ENCODE results near the gene CCDC85C.

Gene CCDC85C

GRCh38 chr14:99452968-99453367, 151.0 kb downstream of the CCDC85C start:
- DNase-seq (ENCODE audit: low read depth in 2 of 3, low spot score in 1 of 3), result no peak

GRCh38 chr14:99451234-99451633, 152.8 kb downstream of the CCDC85C start:
- DNase-seq (ENCODE audit: low read depth in 2 of 3, low spot score in 1 of 3), result no peak

GRCh38 chr14:99450266-99450665, 153.7 kb downstream of the CCDC85C start:
- DNase-seq (ENCODE audit: low read depth in 2 of 3, low spot score in 1 of 3), result no peak

Measured in stimulated activated CD4-positive, alpha-beta T cell treated with anti-CD3 and anti-CD28 coated beads, Interleukin-12 subunit alpha, Interleukin-12 subunit beta, amount 100 ng/mL, for 48 hours (primary cell).